AG04450 (cell line): ENCODE results near the gene CAP2. TPM values are rescaled to one million over a fixed set of nuclear protein-coding genes. Genes with fewer than 3 reads are reported as not detected.
"Not testable (repeated sequence)": the region's sequence is repeated elsewhere in the genome, so short reads cannot be mapped to it uniquely, and the experiment has no call there.

Source experiments
- CTCF ChIA-PET: fragments of 300-600, 350-600 bp; formaldehyde crosslinking; extraction: SDS; loops from one replicate; lab custom pipeline; 2022; ENCODE audit warnings: antibody characterized with exemption, inconsistent platforms; lab: Charles Lee
- POLR2A ChIA-PET: fragments of 350-600 bp; formaldehyde crosslinking; extraction: SDS; loops from one replicate; lab custom pipeline; 2021; ENCODE audit warnings: antibody characterized with exemption, inconsistent platforms; lab: Yijun Ruan, JAX
- DNase-seq: peaks from one replicate; pipeline ENCODE4 v3.0.0-alpha.2; 2011; ENCODE audit warnings: low read depth, low spot score
- H3K27ac ChIP-seq: one replicate; pipeline ENCODE4 v1.5.1; 2012; ENCODE audit warnings: low read depth, low read length, control low read depth
- H3K27me3 ChIP-seq: one replicate; pipeline ENCODE4 v1.6.0; 2012; ENCODE audit warnings: low read length; ENCODE audit not compliant: control insufficient read depth, insufficient read depth
- H3K4me3 ChIP-seq: 2 replicates; pipeline ENCODE4 v1.5.1; 2011; ENCODE audit warnings: mild to moderate bottlenecking, low read depth, low read length, control low read depth
- H3K9me3 ChIP-seq: 2 replicates; pipeline ENCODE4 v1.5.1; 2012; ENCODE audit warnings: low read length; ENCODE audit not compliant: control insufficient read depth, insufficient read depth
- polyA plus RNA-seq: library from polyadenylated mRNA; depleted of rRNA; stranded (reverse); fragments of >200 nt; gene quantifications from 2 replicates; pipeline ENCODE4 v1.2.3, GENCODE V29; 2011
- TF ChIP-seq, protein P1 (sequence below): IDR thresholded peaks from 2 replicates; pipeline ENCODE4 v1.5.1; 2011; ENCODE audit warnings: low read depth, low read length, control low read depth, inconsistent platforms

The CAP2 gene
- polyA plus RNA-seq, 1 experiment: 74.4 TPM

DNA sequence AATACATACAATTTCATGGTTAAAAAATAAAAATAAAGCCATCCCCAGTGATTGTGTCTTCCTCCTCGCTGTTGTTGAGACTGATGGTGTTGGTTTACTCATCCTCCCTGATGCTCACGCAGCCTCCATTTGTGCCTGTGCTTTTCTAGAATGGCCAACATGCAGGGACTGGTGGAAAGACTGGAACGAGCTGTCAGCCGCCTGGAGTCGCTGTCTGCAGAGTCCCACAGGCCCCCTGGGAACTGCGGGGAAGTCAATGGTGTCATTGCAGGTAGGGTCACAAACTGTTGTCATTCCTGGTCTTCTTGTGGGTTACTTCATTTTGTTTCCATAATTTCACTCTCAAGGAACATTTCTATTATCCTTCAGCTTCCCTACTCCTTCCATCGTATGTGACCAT, 28.0 kb downstream of the CAP2 start:
- ChIA-PET POLR2A (no interaction called here), CTCF (no interaction called here)
- no peak overlapping the region for H3K27ac ChIP-seq
- no peak for DNase-seq
- H3K27me3 ChIP-seq: no peaks in the 10 kb centered on the region
- no peak overlapping the region for H3K4me3 ChIP-seq
- TF ChIP-seq, protein P1, sequence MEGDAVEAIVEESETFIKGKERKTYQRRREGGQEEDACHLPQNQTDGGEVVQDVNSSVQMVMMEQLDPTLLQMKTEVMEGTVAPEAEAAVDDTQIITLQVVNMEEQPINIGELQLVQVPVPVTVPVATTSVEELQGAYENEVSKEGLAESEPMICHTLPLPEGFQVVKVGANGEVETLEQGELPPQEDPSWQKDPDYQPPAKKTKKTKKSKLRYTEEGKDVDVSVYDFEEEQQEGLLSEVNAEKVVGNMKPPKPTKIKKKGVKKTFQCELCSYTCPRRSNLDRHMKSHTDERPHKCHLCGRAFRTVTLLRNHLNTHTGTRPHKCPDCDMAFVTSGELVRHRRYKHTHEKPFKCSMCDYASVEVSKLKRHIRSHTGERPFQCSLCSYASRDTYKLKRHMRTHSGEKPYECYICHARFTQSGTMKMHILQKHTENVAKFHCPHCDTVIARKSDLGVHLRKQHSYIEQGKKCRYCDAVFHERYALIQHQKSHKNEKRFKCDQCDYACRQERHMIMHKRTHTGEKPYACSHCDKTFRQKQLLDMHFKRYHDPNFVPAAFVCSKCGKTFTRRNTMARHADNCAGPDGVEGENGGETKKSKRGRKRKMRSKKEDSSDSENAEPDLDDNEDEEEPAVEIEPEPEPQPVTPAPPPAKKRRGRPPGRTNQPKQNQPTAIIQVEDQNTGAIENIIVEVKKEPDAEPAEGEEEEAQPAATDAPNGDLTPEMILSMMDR: no peak
- H3K9me3 ChIP-seq: no peaks in the 10 kb centered on the region; the same call in 1 of the 2 replicates

DNA sequence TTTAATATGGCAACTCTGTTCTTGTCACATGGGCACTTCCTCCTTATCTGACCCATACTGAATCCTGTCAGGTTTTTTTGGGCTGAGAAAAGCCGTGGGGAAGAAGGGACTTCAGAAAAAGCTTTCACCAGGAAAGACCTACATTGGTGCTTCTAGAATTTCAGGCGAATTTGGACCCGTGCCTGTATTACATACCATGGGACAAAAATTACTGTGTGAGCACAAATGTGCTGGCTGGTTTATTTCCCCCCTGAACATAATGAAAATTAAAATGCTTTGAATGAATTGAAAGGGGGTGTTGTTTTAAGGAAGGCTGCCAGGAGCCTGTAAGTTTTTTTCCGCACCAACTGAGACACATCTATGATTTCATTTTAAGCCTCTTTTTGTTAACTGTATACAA, 29.6 kb downstream of the CAP2 start:
- DNase-seq: no peak

DNA sequence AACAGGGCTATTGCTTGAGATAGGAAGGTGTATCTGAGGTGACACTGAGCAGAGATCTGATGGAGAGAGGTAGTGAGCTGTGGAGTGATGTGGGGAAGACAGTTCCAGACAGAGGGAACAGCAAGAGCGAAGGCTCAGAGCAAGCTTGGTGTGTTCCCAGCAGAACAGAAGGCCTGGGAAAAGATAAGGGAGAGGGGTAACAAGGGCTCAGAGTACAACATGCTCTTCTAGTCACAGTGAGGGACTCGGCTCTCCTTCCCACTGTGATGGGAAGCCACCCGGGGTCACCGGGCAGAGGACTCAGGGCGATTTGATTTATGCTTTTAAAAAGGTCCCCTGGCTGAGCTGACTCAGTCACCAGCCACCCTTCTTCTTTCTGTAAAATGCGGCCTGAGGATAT, 33.7 kb downstream of the CAP2 start:
- no peaks in the 10 kb centered on the region; the same call in 1 of the 2 replicates for H3K9me3 ChIP-seq
- DNase-seq: no peak
- H3K27me3 ChIP-seq: no peaks in the 10 kb centered on the region
- ChIA-PET CTCF (no interaction called here), POLR2A (no interaction called here)
- no peak overlapping the region for H3K27ac ChIP-seq
- TF ChIP-seq, protein P1: no peak
- no peak overlapping the region for H3K4me3 ChIP-seq

More for the DNA sequence above, 29.6 kb downstream of the CAP2 start:
- POLR2A ChIA-PET: no interaction called here
- Histone ChIP-seq H3K27ac (no peak overlapping the region), H3K4me3 (no peak overlapping the region), H3K27me3 (no peaks in the 10 kb centered on the region), H3K9me3 (no peaks in the 10 kb centered on the region; the same call in 1 of the 2 replicates)
- TF ChIP-seq, protein P1: no peak
- CTCF ChIA-PET: no interaction called here

DNA sequence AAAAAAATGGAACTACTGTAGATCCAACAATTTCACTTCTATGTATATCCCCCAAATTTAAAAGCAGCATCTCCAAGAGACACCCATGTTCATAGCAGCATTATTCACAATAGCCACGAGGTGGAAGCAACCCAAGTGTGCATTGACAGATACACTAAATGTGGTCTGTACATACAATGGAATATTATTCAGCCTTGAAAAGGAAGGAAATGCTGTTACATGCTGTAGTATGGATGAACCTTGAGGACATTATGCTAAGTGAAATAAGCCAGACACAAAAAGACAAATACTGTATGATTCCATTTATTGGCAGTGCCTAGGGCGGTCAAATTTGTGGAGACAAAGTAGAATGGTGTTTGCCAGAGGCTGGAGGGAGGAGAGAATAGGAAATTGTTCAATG, 34.2 kb downstream of the CAP2 start:
- POLR2A ChIA-PET: no interaction called here

DNA sequence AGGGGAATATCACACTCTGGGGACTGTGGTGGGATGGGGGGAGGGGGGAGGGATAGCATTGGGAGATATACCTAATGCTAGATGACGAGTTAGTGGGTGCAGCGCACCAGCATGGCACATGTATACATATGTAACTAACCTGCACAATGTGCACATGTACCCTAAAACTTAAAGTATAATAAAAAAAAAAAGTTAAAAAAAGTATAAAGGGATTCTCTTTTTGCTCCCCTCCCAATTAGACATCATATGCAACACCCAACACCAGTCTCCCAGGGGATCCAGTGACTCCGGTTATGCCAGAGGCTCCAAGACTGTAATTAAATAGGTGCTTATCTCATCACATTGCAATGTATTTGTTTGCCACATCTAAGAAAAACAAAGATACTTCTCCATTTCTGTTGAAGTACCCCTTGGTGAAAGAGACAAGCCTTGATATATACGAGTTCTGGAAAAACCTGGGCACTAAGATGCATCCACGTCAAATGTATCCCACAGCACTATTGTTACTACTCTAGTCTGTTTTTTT, 35.3 kb downstream of the CAP2 start:
- not testable (repeated sequence) for H3K27me3 ChIP-seq, H3K27ac ChIP-seq, H3K4me3 ChIP-seq, DNase-seq, H3K9me3 ChIP-seq
- CTCF ChIA-PET: interaction anchor here (1.2 kb wide), 1 partner anchor 13 kb away, joined by 3 read pairs; no protein-coding TSS in a partner anchor
- POLR2A ChIA-PET: interaction anchor here (0.9 kb wide), 2 partner anchors 10 to 26 kb away, joined by 3 to 4 read pairs; no protein-coding TSS in a partner anchor

More for the DNA sequence above, 34.2 kb downstream of the CAP2 start:
- H3K4me3 ChIP-seq: no peak overlapping the region
- TF ChIP-seq, protein P1: no peak
- no peak for DNase-seq
- no peaks in the 10 kb centered on the region for H3K27me3 ChIP-seq
- CTCF ChIA-PET: no interaction called here
- H3K9me3 ChIP-seq: no peaks in the 10 kb centered on the region; the same call in 1 of the 2 replicates
- no peak overlapping the region for H3K27ac ChIP-seq
